GM12878 (cell line): ENCODE data around the gene OSBPL10. TPM values are rescaled to one million over a fixed set of nuclear protein-coding genes. Genes with fewer than 3 reads are reported as not detected.

Experiments
- ATAC-seq: fragments of 200-7000 bp; cut with Tn5 transposase; 3 replicates; pipeline ENCODE4 v1.9.1; 2020; ENCODE audit warnings: mild to moderate bottlenecking, moderate library complexity
- BruUV-seq: library from RNA; stranded (reverse); fragments of 400-500 nt; replicated peaks from 2 replicates; lab custom pipeline; 2021; lab: Mats Ljungman, UMichigan
- CTCF ChIA-PET: fragments of 300-600 bp; sonication (Branson Sonifier 250); formaldehyde crosslinking; extraction: SDS; loops from one replicate; lab custom pipeline; 2021; ENCODE audit warnings: inconsistent platforms; lab: Yijun Ruan, JAX
- POLR2A ChIA-PET: fragments of 350-600 bp; formaldehyde crosslinking; extraction: SDS; loops from one replicate; lab custom pipeline; 2021; ENCODE audit warnings: inconsistent platforms; lab: Charles Lee
- RAD21 ChIA-PET: fragments of 300-600 bp; sonication (Branson Sonifier 250); formaldehyde crosslinking; loops from one replicate; lab custom pipeline; 2023; ENCODE audit warnings: antibody characterized with exemption; ENCODE audit not compliant: unreplicated experiment; lab: Charles Lee
- SMC1A ChIA-PET: fragments of 300-600 bp; sonication (Branson Sonifier 250); formaldehyde crosslinking; loops from one replicate; lab custom pipeline; 2023; ENCODE audit not compliant: unreplicated experiment, uncharacterized antibody; lab: Charles Lee
- DNase-seq: peaks from one replicate; pipeline ENCODE4 v3.0.0-alpha.2; 2011; ENCODE audit warnings: low read depth, low spot score
- FAIRE-seq: peaks from 3 replicates; lab custom pipeline; 2011; peaks lifted over from hg19 to GRCh38; lab: Jason Lieb, UNC
- H2AFZ ChIP-seq: 2 replicates; pipeline ENCODE4 v1.6.0; 2011; ENCODE audit warnings: low read depth, low read length, control low read depth; ENCODE audit not compliant: control insufficient read depth
- H3K27ac ChIP-seq: 2 replicates; pipeline ENCODE4 v1.5.1; 2011; ENCODE audit warnings: control low read depth; ENCODE audit not compliant: control insufficient read depth, insufficient read depth
- H3K27me3 ChIP-seq, 2 experiments: replicated peaks in 1 of 2; 2 replicates each; pipeline versions ENCODE4 v1.6.0 to v1.6.1; 2011; ENCODE audit warnings: low read length in 1 of 2; ENCODE audit not compliant: control insufficient read depth in 2 of 2, insufficient read depth in 2 of 2
- H3K36me3 ChIP-seq, 2 experiments: 2 replicates each; pipeline ENCODE4 v1.5.1; 2011; ENCODE audit warnings: low read length in 1 of 2; ENCODE audit not compliant: control insufficient read depth in 2 of 2, insufficient read depth in 2 of 2
- H3K4me1 ChIP-seq: 2 replicates; pipeline ENCODE4 v1.6.1; 2011; ENCODE audit warnings: mild to moderate bottlenecking, low read length, moderate library complexity, mixed read lengths; ENCODE audit not compliant: control insufficient read depth, insufficient read depth
- H3K4me2 ChIP-seq: 2 replicates; pipeline ENCODE4 v1.6.0; 2011; ENCODE audit warnings: control low read depth; ENCODE audit not compliant: control insufficient read depth, insufficient read depth
- H3K4me3 ChIP-seq: fragments of 200-600 bp; sonication (generic); 2 replicates; pipeline ENCODE4 v1.5.1; 2016
- H3K79me2 ChIP-seq: 2 replicates; pipeline ENCODE4 v1.6.0; 2011; ENCODE audit warnings: low read length; ENCODE audit not compliant: control insufficient read depth, insufficient read depth
- H3K9ac ChIP-seq: 2 replicates; pipeline ENCODE4 v1.8.0; 2011; ENCODE audit warnings: low read length, control low read depth, mixed read lengths; ENCODE audit not compliant: control insufficient read depth, insufficient read depth
- H3K9me3 ChIP-seq: replicated peaks from 3 replicates; pipeline ENCODE4 v1.5.1; 2011; ENCODE audit warnings: mild to moderate bottlenecking, low read length; ENCODE audit not compliant: control insufficient read depth, insufficient read depth
- H4K20me1 ChIP-seq: 2 replicates; pipeline ENCODE4 v1.6.0; 2011; ENCODE audit not compliant: control insufficient read depth, insufficient read depth
- CHD2 ChIP-seq: IDR thresholded peaks from 2 replicates; pipeline ENCODE4 v1.6.1; 2011; ENCODE audit warnings: low read depth, low read length, improper control_type of control experiment, borderline replicate concordance
- HDAC2 ChIP-seq: fragments of 200-600 bp; sonication (generic); IDR thresholded peaks from 2 replicates; pipeline ENCODE4 v1.6.1; 2017
- IKZF1 ChIP-seq: fragments of 450-650 bp; conservative IDR thresholded peaks from 2 replicates; pipeline ENCODE4 v1.6.1; 2017; ENCODE audit warnings: antibody characterized with exemption, mild to moderate bottlenecking
- IRF5 ChIP-seq: fragments of 450-650 bp; IDR thresholded peaks from 2 replicates; pipeline ENCODE4 v1.6.1; 2017; ENCODE audit warnings: borderline replicate concordance
- LARP7 ChIP-seq: fragments of 450-650 bp; IDR thresholded peaks from 2 replicates; pipeline ENCODE4 v1.6.1; 2017; ENCODE audit warnings: mild to moderate bottlenecking
- NBN ChIP-seq: fragments of 450-650 bp; IDR thresholded peaks from 2 replicates; pipeline ENCODE4 v1.6.1; 2016
- PAX5 ChIP-seq: IDR thresholded peaks from 2 replicates; pipeline ENCODE4 v1.6.1; 2011; ENCODE audit warnings: low read depth, low read length, borderline replicate concordance
- RCOR1 ChIP-seq: conservative IDR thresholded peaks from 2 replicates; pipeline ENCODE4 v1.6.1; 2012; ENCODE audit warnings: low read depth, low read length, improper control_type of control experiment
- SREBF1 ChIP-seq: IDR thresholded peaks from 2 replicates; pipeline ENCODE4 v1.6.1; 2012; ENCODE audit warnings: mild to moderate bottlenecking, low read length
- SRF ChIP-seq, 2 experiments: IDR thresholded peaks; 2 replicates each; pipeline ENCODE4 v1.6.1; 2011; ENCODE audit warnings: low read depth in 2 of 2, low read length in 2 of 2, mild to moderate bottlenecking in 1 of 2, moderate library complexity in 1 of 2
- SUPT20H ChIP-seq: IDR thresholded peaks from 2 replicates; pipeline ENCODE4 v1.6.1; 2011; ENCODE audit warnings: low read depth, mild to moderate bottlenecking, low read length, moderate library complexity, borderline replicate concordance; ENCODE audit not compliant: control insufficient read depth
- ZNF207 ChIP-seq: fragments of 450-650 bp; IDR thresholded peaks from 2 replicates; pipeline ENCODE4 v1.6.1; 2014; ENCODE audit warnings: antibody characterized with exemption, mild to moderate bottlenecking, borderline replicate concordance
- ZZZ3 ChIP-seq: IDR thresholded peaks from 2 replicates; pipeline ENCODE4 v1.6.1; 2011; ENCODE audit warnings: low read depth; ENCODE audit not compliant: control insufficient read depth, insufficient read length
- WGBS: methylation state at CpG from one replicate; pipeline ENCODE4 v1.1.6; 2016; ENCODE audit warnings: low lambda C conversion rate; ENCODE audit not compliant: insufficient replicate concordance, insufficient coverage; ENCODE audit errors: missing lambda C conversion rate; 5-methylcytosine and 5-hydroxymethylcytosine counted together
- in situ Hi-C: fragments of 300-500 bp; cut with MboI; formaldehyde crosslinking; loops from 9 replicates; pipeline ENCODE4 v1.14.3; 2018; ENCODE audit warnings: mixed read lengths
- intact Hi-C: fragments of 100-400 bp; cut with micrococcal nuclease; formaldehyde crosslinking; loops from one replicate; pipeline ENCODE4 v1.14.2; 2022; ENCODE audit not compliant: unreplicated experiment
- polyA plus RNA-seq, 11 experiments: library from polyadenylated mRNA; depleted of rRNA in 4 of 11; unstranded in 6 of 11; stranded (reverse) in 5 of 11; fragments of >200 nt; fragmentation: Nextera tagmentation in 4 of 11; fragmentation: Illumina TruSeq in 1 of 11; extraction: Ambion mirVana in 4 of 11; extraction: Trizol in 1 of 11; gene quantifications; 1 replicate in 1 of 11; 2 replicates in 10 of 11; pipeline versions ENCODE4 v1.2.1 to v1.2.3, GENCODE V29; 2011 to 2016; ENCODE audit warnings: inconsistent platforms in 2 of 11, missing spikeins in 2 of 11, low read depth in 1 of 11
- total RNA-seq, 4 experiments: library from RNA; depleted of rRNA in 3 of 4; stranded (reverse); fragments of >200 nt in 3 of 4; fragmentation: Illumina TruSeq in 1 of 4; extraction: Trizol in 1 of 4; gene quantifications; 2 replicates each; pipeline versions ENCODE4 v1.2.1 to v1.2.3, GENCODE V29; 2013 to 2021
- TF ChIP-seq, protein P1 (sequence below): fragments of 450-650 bp; IDR thresholded peaks from 2 replicates; pipeline ENCODE4 v1.6.1; 2016; ENCODE audit warnings: mild to moderate bottlenecking

Gene OSBPL10
- total and polyA plus RNA-seq, 10 of the 15 experiments (the other 5 are each of a cell fraction or from before 2014, with no cell fraction given): 0.03 to 0.25 (median 0.09) TPM; not detected in 5

- Histone ChIP-seq H3K4me2 (no peak overlapping the region), H3K27me3 (peaks cover 2 to 4% of the 10 kb centered on the region in 2 experiments), H3K4me1 (peaks cover 11% of the 10 kb centered on the region), H3K27ac (no peak overlapping the region), H2AFZ (no peak overlapping the region), H4K20me1 (no peaks in the 10 kb centered on the region), H3K9me3 (no peaks in the 10 kb centered on the region; the same call in 2 of the 3 replicates), H3K4me3 (no peak overlapping the region), H3K9ac (no peak overlapping the region), H3K79me2 (no peaks in the 10 kb centered on the region), H3K36me3 (no peaks in the 10 kb centered on the region)
- CTCF ChIA-PET: no interaction called here
- intact Hi-C loops (no loop called here), in situ Hi-C loops (no loop called here)
- TF ChIP-seq SREBF1: no peak
- no peak for TF ChIP-seq LARP7
- no peak for TF ChIP-seq NBN
- TF ChIP-seq CHD2: no peak
- TF ChIP-seq PAX5: no peak
- no peak for TF ChIP-seq HDAC2
- TF ChIP-seq, protein P1, sequence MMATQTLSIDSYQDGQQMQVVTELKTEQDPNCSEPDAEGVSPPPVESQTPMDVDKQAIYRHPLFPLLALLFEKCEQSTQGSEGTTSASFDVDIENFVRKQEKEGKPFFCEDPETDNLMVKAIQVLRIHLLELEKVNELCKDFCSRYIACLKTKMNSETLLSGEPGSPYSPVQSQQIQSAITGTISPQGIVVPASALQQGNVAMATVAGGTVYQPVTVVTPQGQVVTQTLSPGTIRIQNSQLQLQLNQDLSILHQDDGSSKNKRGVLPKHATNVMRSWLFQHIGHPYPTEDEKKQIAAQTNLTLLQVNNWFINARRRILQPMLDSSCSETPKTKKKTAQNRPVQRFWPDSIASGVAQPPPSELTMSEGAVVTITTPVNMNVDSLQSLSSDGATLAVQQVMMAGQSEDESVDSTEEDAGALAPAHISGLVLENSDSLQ: no peak
- TF ChIP-seq RCOR1: no peak
- no peak for TF ChIP-seq SRF (IDR thresholded peaks at IDR 0.05; ENCODE audit: low read depth in 2 of 2, low read length in 2 of 2)
- no peak for TF ChIP-seq SUPT20H
- TF ChIP-seq ZNF207: no peak
- no peak for TF ChIP-seq ZZZ3
- TF ChIP-seq IRF5: no peak
- TF ChIP-seq IKZF1: no peak
- no peak for DNase-seq
- FAIRE-seq: no peak
- no TSS peak for BruUV-seq
- no peak for ATAC-seq
- SMC1A ChIA-PET: no interaction called here
- WGBS: 77% methylated on average over 5 of the region's 5 CpGs
- RAD21 ChIA-PET: no interaction called here
- POLR2A ChIA-PET: no interaction called here
Measured at GRCh38 chr3:31974964-31975363, 6.1 kb downstream of the OSBPL10 start.
